CD4-positive, CD25-positive, alpha-beta regulatory T cell (primary cell): ENCODE data around the gene FBXW11. TPM values are rescaled to one million over a fixed set of nuclear protein-coding genes. Genes with fewer than 3 reads are reported as not detected.

Experiments
- ATAC-seq, 2 donors: fragments of 150-1000 bp; cut with Tn5 transposase; one replicate each; pipeline ENCODE4 v1.10.0; 2021; ENCODE audit warnings: low read depth in 2 of 2, moderate number of reproducible peaks in 2 of 2, moderate library complexity in 1 of 2
- DNase-seq, 3 donors: peaks; one replicate each; pipeline versions ENCODE4 v3.0.0 to v3.0.0-alpha.2; 2012 to 2022; ENCODE audit warnings: mixed read lengths in 1 of 3
- H3K27ac ChIP-seq: one replicate; pipeline ENCODE4 v1.7.0; 2013; ENCODE audit warnings: mild to moderate bottlenecking, low read length; ENCODE audit not compliant: insufficient read depth, poor library complexity, severe bottlenecking
- H3K27me3 ChIP-seq: one replicate; pipeline ENCODE4 v1.7.0; 2013; ENCODE audit warnings: low read length; ENCODE audit not compliant: control insufficient read depth, insufficient read depth
- H3K36me3 ChIP-seq: one replicate; pipeline ENCODE4 v1.7.0; 2013; ENCODE audit warnings: mild to moderate bottlenecking, low read length, moderate library complexity; ENCODE audit not compliant: control insufficient read depth, insufficient read depth
- H3K4me1 ChIP-seq: 2 replicates; pipeline ENCODE4 v1.7.0; 2013; ENCODE audit warnings: mild to moderate bottlenecking, low read length; ENCODE audit not compliant: insufficient read depth, control insufficient read depth, poor library complexity, severe bottlenecking
- H3K4me3 ChIP-seq: one replicate; pipeline ENCODE4 v1.7.0; 2013; ENCODE audit warnings: low read depth, mild to moderate bottlenecking, low read length, moderate library complexity
- H3K9me3 ChIP-seq, 2 experiments: 1 replicate in 1 of 2; 2 replicates in 1 of 2; pipeline ENCODE4 v1.7.0; 2013; ENCODE audit warnings: low read length in 2 of 2, mild to moderate bottlenecking in 1 of 2, moderate library complexity in 1 of 2; ENCODE audit not compliant: control insufficient read depth in 2 of 2
- H3K27ac Mint-ChIP-seq, 3 donors: one replicate each; pipeline ENCODE4 v1.8.0; 2020 to 2022; ENCODE audit warnings: mild to moderate bottlenecking in 3 of 3, mixed read lengths in 3 of 3, moderate library complexity in 2 of 3
- H3K27me3 Mint-ChIP-seq: one replicate; pipeline ENCODE4 v1.8.0; 2022; ENCODE audit warnings: mild to moderate bottlenecking, mixed read lengths
- H3K36me3 Mint-ChIP-seq: one replicate; pipeline ENCODE4 v1.8.0; 2020; ENCODE audit warnings: mixed read lengths
- H3K4me1 Mint-ChIP-seq, 4 donors: one replicate each; pipeline ENCODE4 v1.8.0; 2020 to 2022; ENCODE audit warnings: mixed read lengths in 4 of 4, mild to moderate bottlenecking in 1 of 4
- H3K4me3 Mint-ChIP-seq, 4 donors: one replicate each; pipeline ENCODE4 v1.8.0; 2020 to 2022; ENCODE audit warnings: mild to moderate bottlenecking in 4 of 4, mixed read lengths in 4 of 4, moderate library complexity in 3 of 4
- H3K9me3 Mint-ChIP-seq, 7 donors: one replicate each; pipeline ENCODE4 v1.8.0; 2020 to 2022; ENCODE audit warnings: mixed read lengths in 7 of 7, mild to moderate bottlenecking in 3 of 7, moderate library complexity in 2 of 7
- polyA plus RNA-seq, 4 donors: library from polyadenylated mRNA; unstranded; fragments of 300-500 nt; fragmentation: Illumina TruSeq; gene quantifications; one replicate each; pipeline ENCODE4 v1.2.3, GENCODE V29; 2021
- total RNA-seq: library from RNA; stranded (reverse); gene quantifications from one replicate; pipeline ENCODE4 v1.2.3, GENCODE V29; 2022

The FBXW11 gene
- total and polyA plus RNA-seq, 5 donors from 2014 or later: 20.6 to 40.7 (median 25.8) TPM

- Mint-ChIP-seq H3K27ac (no peak overlapping the region), H3K4me3 (no peak overlapping the region), H3K4me1 (no peaks in the 10 kb centered on the region)
Measured at GRCh38 chr5:171813270-171813669, 193.2 kb downstream of the FBXW11 start.

More at GRCh38 chr5:171813270-171813669, 193.2 kb downstream of the FBXW11 start:
- Histone ChIP-seq H3K4me1 (no peaks in the 10 kb centered on the region), H3K27ac (no peak overlapping the region), H3K27me3 (peaks cover 2% of the 10 kb centered on the region), H3K36me3 (no peaks in the 10 kb centered on the region), H3K9me3 (no peaks in the 10 kb centered on the region), H3K4me3 (no peak overlapping the region)
- H3K27me3 Mint-ChIP-seq: peaks cover 6% of the 10 kb centered on the region
- DNase-seq (no peak), ATAC-seq (no peak)
- H3K36me3 Mint-ChIP-seq: no peaks in the 10 kb centered on the region
- H3K9me3 Mint-ChIP-seq: peaks cover 0 to 13% (median 0%) of the 10 kb centered on the region in 7 donors

Other genes with a start within 250 kb of the FBXW11 start
- not detected for gene SMIM23, start 220.8 kb downstream of the FBXW11 start, total RNA-seq
- gene SMIM23, start 220.8 kb downstream of the FBXW11 start, polyA plus RNA-seq: not detected
- 533 TPM for gene STK10, start 181.6 kb upstream of the FBXW11 start, total RNA-seq
- gene STK10, start 181.6 kb upstream of the FBXW11 start, polyA plus RNA-seq: 10 to 100 TPM; 71.2 to 77.2 (median 74.1) TPM
- gene EFCAB9, start 187.5 kb upstream of the FBXW11 start, total RNA-seq: not detected
- not detected for gene EFCAB9, start 187.5 kb upstream of the FBXW11 start, polyA plus RNA-seq